GM23338 (cell line): ENCODE data around the gene SAPCD1. TPM values are rescaled to one million over a fixed set of nuclear protein-coding genes. Genes with fewer than 3 reads are reported as not detected.

ENCODE experiments used
- ATAC-seq: fragments of 200-7000 bp; cut with Tn5 transposase; 3 replicates; pipeline ENCODE4 v1.9.1; 2020
- DNase-seq: peaks from one replicate; pipeline ENCODE4 v3.0.0-alpha.2; 2015; ENCODE audit warnings: low spot score
- H2AFZ ChIP-seq: fragments of 200-600 bp; sonication (generic); 2 replicates; pipeline ENCODE4 v1.8.0; 2016; ENCODE audit warnings: antibody characterized with exemption, mild to moderate bottlenecking, moderate library complexity
- H3F3A ChIP-seq: fragments of 200-600 bp; sonication (generic); replicated peaks from 2 replicates; pipeline ENCODE4 v1.8.0; 2017; ENCODE audit warnings: antibody characterized with exemption, mixed run types, low read depth
- H3K27ac ChIP-seq: fragments of 200-600 bp; sonication (generic); 2 replicates; pipeline ENCODE4 v1.6.1; 2016; ENCODE audit warnings: low read depth
- H3K27me3 ChIP-seq: fragments of 200-600 bp; sonication (generic); 2 replicates; pipeline ENCODE4 v1.8.0; 2016; ENCODE audit warnings: mild to moderate bottlenecking, mixed run types, moderate library complexity; ENCODE audit not compliant: insufficient read depth
- H3K36me3 ChIP-seq: fragments of 200-600 bp; sonication (generic); 2 replicates; pipeline ENCODE4 v1.8.0; 2016; ENCODE audit warnings: mild to moderate bottlenecking; ENCODE audit not compliant: insufficient read depth
- H3K4me1 ChIP-seq: fragments of 200-600 bp; sonication (generic); 2 replicates; pipeline ENCODE4 v1.8.0; 2016; ENCODE audit warnings: mild to moderate bottlenecking, moderate library complexity; ENCODE audit not compliant: insufficient read depth
- H3K4me2 ChIP-seq: fragments of 200-600 bp; sonication (generic); 2 replicates; pipeline ENCODE4 v1.7.1; 2017; ENCODE audit warnings: mixed run types
- H3K4me3 ChIP-seq: fragments of 200-600 bp; sonication (generic); 2 replicates; pipeline ENCODE4 v1.6.1; 2016; ENCODE audit warnings: mixed run types
- H3K79me2 ChIP-seq: fragments of 200-600 bp; sonication (generic); replicated peaks from 2 replicates; pipeline ENCODE4 v1.8.0; 2017; ENCODE audit warnings: mild to moderate bottlenecking; ENCODE audit not compliant: insufficient read depth
- H3K9me2 ChIP-seq: fragments of 200-600 bp; sonication (generic); 2 replicates; pipeline ENCODE4 v1.8.0; 2017; ENCODE audit not compliant: insufficient read depth
- H4K20me1 ChIP-seq: fragments of 200-600 bp; sonication (generic); replicated peaks from 2 replicates; pipeline ENCODE4 v1.8.0; 2017; ENCODE audit warnings: mild to moderate bottlenecking; ENCODE audit not compliant: insufficient read depth
- H3K27ac Mint-ChIP-seq: 2 replicates; pipeline ENCODE4 v1.8.0; 2020; ENCODE audit warnings: inconsistent platforms, mild to moderate bottlenecking, moderate library complexity, mixed read lengths
- H3K27me3 Mint-ChIP-seq: 3 replicates; pipeline ENCODE4 v1.8.0; 2022; ENCODE audit warnings: low read depth, mild to moderate bottlenecking, moderate library complexity, mixed read lengths, inconsistent platforms; ENCODE audit not compliant: insufficient read depth, poor library complexity
- H3K36me3 Mint-ChIP-seq: 3 replicates; pipeline ENCODE4 v1.8.0; 2021; ENCODE audit warnings: low read depth, mild to moderate bottlenecking, inconsistent platforms, moderate library complexity, mixed read lengths
- H3K4me1 Mint-ChIP-seq: 3 replicates; pipeline ENCODE4 v1.8.0; 2020; ENCODE audit warnings: mild to moderate bottlenecking, inconsistent platforms, mixed read lengths
- H3K4me3 Mint-ChIP-seq: 3 replicates; pipeline ENCODE4 v1.8.0; 2021; ENCODE audit warnings: moderate library complexity, mild to moderate bottlenecking, inconsistent platforms, mixed read lengths
- H3K9me3 Mint-ChIP-seq: 3 replicates; pipeline ENCODE4 v1.8.0; 2020; ENCODE audit warnings: moderate library complexity, mild to moderate bottlenecking, inconsistent platforms, mixed read lengths
- CREB1 ChIP-seq: fragments of 250-450 bp; sonication (Bioruptor Pico); IDR thresholded peaks from 2 replicates; pipeline ENCODE4 v1.5.0; 2020; ENCODE audit warnings: low read depth, mild to moderate bottlenecking, moderate library complexity
- CTCF ChIP-seq, 2 experiments: fragments of 200-600 bp in 1 of 2; sonication (generic) in 1 of 2; conservative IDR thresholded peaks; 2 replicates each; pipeline versions ENCODE4 v1.5.1 to v1.6.1; 2016 to 2017; ENCODE audit warnings: antibody characterized with exemption in 2 of 2, low read depth in 2 of 2, mild to moderate bottlenecking in 2 of 2, moderate library complexity in 1 of 2
- JUNB ChIP-seq: IDR thresholded peaks from one replicate; pipeline ENCODE4 v1.6.1; 2016; ENCODE audit warnings: antibody characterized with exemption; ENCODE audit not compliant: unreplicated experiment
- NANOG ChIP-seq: IDR thresholded peaks from 2 replicates; pipeline ENCODE4 v1.6.1; 2016; ENCODE audit warnings: antibody characterized with exemption, borderline replicate concordance
- POLR2AphosphoS5 ChIP-seq: IDR thresholded peaks from 2 replicates; pipeline ENCODE4 v1.6.1; 2016; ENCODE audit warnings: antibody characterized with exemption, low read depth
- ZNF114 ChIP-seq: fragments of 250-450 bp; sonication (Bioruptor Pico); IDR thresholded peaks from 2 replicates; pipeline ENCODE4 v1.5.0; 2020; ENCODE audit warnings: mild to moderate bottlenecking, moderate library complexity
- ZNF462 ChIP-seq: fragments of 250-450 bp; sonication (Bioruptor Pico); IDR thresholded peaks from 2 replicates; pipeline ENCODE4 v1.5.0; 2020; ENCODE audit warnings: mild to moderate bottlenecking, moderate library complexity
- polyA plus RNA-seq: library from polyadenylated mRNA; unstranded; fragments of >200 nt; fragmentation: Nextera tagmentation; extraction: Ambion mirVana; gene quantifications from 2 replicates; pipeline ENCODE4 v1.2.1, GENCODE V29; 2016
- total RNA-seq: library from RNA; depleted of rRNA; stranded (reverse); fragments of >200 nt; shearing (Covaris generic); gene quantifications from 2 replicates; pipeline ENCODE4 v1.2.3, GENCODE V29; 2014

SAPCD1 gene
- total and polyA plus RNA-seq, 2 experiments from 2014 or later = 3.9 to 5.0 TPM

DNA sequence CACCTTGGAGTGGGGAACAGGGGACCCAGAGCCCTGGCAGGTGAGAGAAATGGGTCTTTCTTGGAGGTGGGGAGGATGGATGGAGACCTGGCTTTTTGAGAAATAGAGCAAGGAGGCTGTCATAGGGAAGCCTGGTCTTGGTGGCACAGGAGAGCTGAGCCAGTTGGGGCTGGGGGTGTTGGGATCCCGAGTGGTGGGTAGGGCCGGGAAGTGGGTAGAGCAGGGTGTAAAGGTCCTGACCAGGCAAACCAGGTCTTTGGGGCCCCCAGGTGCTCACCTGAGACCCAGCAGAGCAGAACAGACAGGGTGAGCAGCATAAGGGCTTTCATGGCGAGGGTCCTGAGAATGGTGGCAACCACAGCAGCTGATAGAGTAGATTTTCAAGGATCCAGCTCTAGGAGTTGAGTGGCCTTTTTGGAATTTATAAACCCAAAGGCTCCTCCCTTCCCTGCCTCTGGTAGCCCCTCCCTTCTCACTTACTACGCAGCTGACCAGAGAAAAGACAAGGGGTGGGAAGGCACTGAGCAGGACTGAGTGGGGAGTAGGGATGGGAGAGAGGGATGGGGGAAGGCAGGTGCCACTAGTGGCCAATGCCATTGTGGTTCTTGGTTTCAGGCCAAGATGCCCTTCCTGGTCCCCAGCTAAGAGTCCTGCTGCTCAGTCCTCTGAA is 41.0 kb upstream of the SAPCD1 start, which contains the start of gene LY6G6C:
Gene LY6G6C, minus strand, starts transcription at position 396 of the 670 bp plus-strand sequence. Its CDS starts 67 bp downstream, at position 329.
- Histone ChIP-seq H3K9me2 (no peaks in the 10 kb centered on the region), H3K27ac (no peak within 1 kb of the TSS), H3K27me3 (no peaks in the 10 kb centered on the region), H3F3A (no peaks in the 10 kb centered on the region), H2AFZ (no peak within 1 kb of the TSS), H3K79me2 (no peaks in the 10 kb centered on the region), H4K20me1 (no peaks in the 10 kb centered on the region), H3K4me3 (no peak within 1 kb of the TSS), H3K36me3 (no peaks in the 10 kb centered on the region), H3K4me1 (peaks cover 14% of the 10 kb centered on the region), H3K4me2 (no peak within 1 kb of the TSS)
- no peak within 1 kb of the TSS for H3K4me3 Mint-ChIP-seq
- DNase-seq (no peak), ATAC-seq (no peak)
- H3K36me3 Mint-ChIP-seq = peaks cover 8% of the 10 kb centered on the region; the same call in 2 of the 3 replicates
- peaks cover 15% of the 10 kb centered on the region for H3K27me3 Mint-ChIP-seq
- peaks cover 21% of the 10 kb centered on the region for H3K4me1 Mint-ChIP-seq
- H3K9me3 Mint-ChIP-seq = no peaks in the 10 kb centered on the region; the same call in 2 of the 3 replicates
- no peak within 1 kb of the TSS for H3K27ac Mint-ChIP-seq
- TF ChIP-seq JUNB = no peak
- TF ChIP-seq POLR2AphosphoS5 = no peak
- TF ChIP-seq ZNF462 (CRISPR knock-in tag) = no peak
- no peak for TF ChIP-seq NANOG
- TF ChIP-seq ZNF114 (CRISPR knock-in tag) = no peak
- no peak for TF ChIP-seq CTCF (conservative IDR thresholded peaks at IDR 0.05; ENCODE audit: low read depth in 2 of 2)
- TF ChIP-seq CREB1 (CRISPR knock-in tag) = no peak
